Endothelial cell of umbilical vein (primary cell): ENCODE data around the gene CFTR. TPM values are rescaled to one million over a fixed set of nuclear protein-coding genes. Genes with fewer than 3 reads are reported as not detected.

Experiments
- BruUV-seq: library from RNA; stranded (reverse); fragments of 400-500 nt; replicated peaks from 2 replicates; lab custom pipeline; 2021; lab: Mats Ljungman, UMichigan
- CTCF ChIA-PET: fragments of 300-600, 350-600 bp; sonication (Branson Sonifier 250); formaldehyde crosslinking; loops from one replicate; lab custom pipeline; 2021; ENCODE audit warnings: antibody characterized with exemption, inconsistent platforms; lab: Charles Lee
- POLR2A ChIA-PET: fragments of 300-600, 350-600 bp; sonication (Branson Sonifier 250); formaldehyde crosslinking; loops from one replicate; lab custom pipeline; 2021; ENCODE audit warnings: antibody characterized with exemption, inconsistent platforms; lab: Charles Lee
- DNase-seq: peaks from one replicate; pipeline ENCODE4 v3.0.0-alpha.2; 2011; ENCODE audit warnings: low read depth, low spot score
- FAIRE-seq: peaks from 2 replicates; lab custom pipeline; 2011; peaks lifted over from hg19 to GRCh38; lab: Jason Lieb, UNC
- H2AFZ ChIP-seq: 2 replicates; pipeline ENCODE4 v1.6.0; 2012; ENCODE audit warnings: low read depth, low read length, control low read depth, inconsistent platforms
- H3K27ac ChIP-seq: 2 replicates; pipeline ENCODE4 v1.5.1; 2011; ENCODE audit warnings: low read depth, mild to moderate bottlenecking, control low read depth, low read length, moderate library complexity; ENCODE audit not compliant: insufficient read depth
- H3K27me3 ChIP-seq, 2 experiments: 2 replicates each; pipeline versions ENCODE4 v1.6.0 to v1.6.1; 2011; ENCODE audit warnings: low read length in 2 of 2, mixed read lengths in 1 of 2; ENCODE audit not compliant: control insufficient read depth in 2 of 2, insufficient read depth in 2 of 2
- H3K36me3 ChIP-seq, 2 experiments: 2 replicates in 1 of 2; 3 replicates in 1 of 2; pipeline ENCODE4 v1.5.1; 2011; ENCODE audit warnings: low read length in 2 of 2, mild to moderate bottlenecking in 1 of 2, moderate library complexity in 1 of 2; ENCODE audit not compliant: control insufficient read depth in 2 of 2, insufficient read depth in 2 of 2; ENCODE audit errors: extremely low read depth in 1 of 2
- H3K4me1 ChIP-seq: 3 replicates; pipeline ENCODE4 v1.5.1; 2011; ENCODE audit warnings: mild to moderate bottlenecking, low read length; ENCODE audit not compliant: control insufficient read depth, insufficient read depth; ENCODE audit errors: extremely low read depth
- H3K4me2 ChIP-seq: 2 replicates; pipeline ENCODE4 v1.6.1; 2011; ENCODE audit warnings: low read length, control low read depth, mixed read lengths; ENCODE audit not compliant: insufficient read depth
- H3K4me3 ChIP-seq, 3 experiments: fragments of 200-600 bp in 1 of 3; sonication (generic), shearing (Covaris generic) in 1 of 3; replicated peaks in 1 of 3; 2 replicates each; pipeline ENCODE4 v1.5.1; 2011 to 2016; ENCODE audit warnings: control low read depth in 3 of 3, low read length in 3 of 3, mild to moderate bottlenecking in 2 of 3, inconsistent platforms in 1 of 3, low read depth in 1 of 3, moderate library complexity in 1 of 3; ENCODE audit not compliant: insufficient read depth in 1 of 3
- H3K79me2 ChIP-seq: 2 replicates; pipeline ENCODE4 v1.6.0; 2012; ENCODE audit warnings: low read length, inconsistent platforms; ENCODE audit not compliant: control insufficient read depth, insufficient read depth
- H3K9ac ChIP-seq: replicated peaks from 2 replicates; pipeline ENCODE3; 2011; ENCODE audit warnings: low read length, control low read depth; ENCODE audit not compliant: insufficient read depth; ENCODE audit errors: extremely low read depth
- H3K9me1 ChIP-seq: replicated peaks from 3 replicates; pipeline ENCODE4 v1.6.0; 2011; ENCODE audit warnings: mild to moderate bottlenecking, low read length; ENCODE audit not compliant: control insufficient read depth, insufficient read depth; ENCODE audit errors: extremely low read depth
- H3K9me3 ChIP-seq: replicated peaks from 2 replicates; pipeline ENCODE4 v1.5.1; 2012; ENCODE audit warnings: low read length, inconsistent platforms; ENCODE audit not compliant: control insufficient read depth, insufficient read depth
- H4K20me1 ChIP-seq: replicated peaks from 2 replicates; pipeline ENCODE3; 2011; ENCODE audit warnings: mild to moderate bottlenecking, low read length; ENCODE audit not compliant: control insufficient read depth, insufficient read depth; ENCODE audit errors: extremely low read depth
- EZH2 ChIP-seq: IDR thresholded peaks from 2 replicates; pipeline ENCODE4 v1.6.1; 2012; ENCODE audit warnings: borderline replicate concordance, low read depth, mild to moderate bottlenecking, moderate library complexity, low read length, inconsistent platforms; ENCODE audit not compliant: severe bottlenecking
- FOS ChIP-seq: IDR thresholded peaks from 2 replicates; pipeline ENCODE4 v1.6.1; 2011; ENCODE audit warnings: mild to moderate bottlenecking, low read length, moderate library complexity, borderline replicate concordance; ENCODE audit not compliant: insufficient read depth
- GATA2 ChIP-seq: IDR thresholded peaks from 2 replicates; pipeline ENCODE4 v1.7.0; 2011; ENCODE audit warnings: low read depth, mild to moderate bottlenecking, moderate library complexity, mixed read lengths, low read length; ENCODE audit not compliant: insufficient read length, insufficient read depth
- JUN ChIP-seq: IDR thresholded peaks from 2 replicates; pipeline ENCODE4 v1.6.1; 2011; ENCODE audit warnings: borderline replicate concordance, low read depth; ENCODE audit not compliant: insufficient read length, insufficient read depth
- MAX ChIP-seq: IDR thresholded peaks from 2 replicates; pipeline ENCODE4 v1.6.1; 2011; ENCODE audit not compliant: insufficient read depth, insufficient read length
- MYC ChIP-seq: IDR thresholded peaks from one replicate; pipeline ENCODE4 v1.6.1; 2011; ENCODE audit warnings: mild to moderate bottlenecking, low read depth, low read length
- POLR2A ChIP-seq: IDR thresholded peaks from 2 replicates; pipeline ENCODE4 v1.6.1; 2012; ENCODE audit warnings: low read depth, mild to moderate bottlenecking, control low read depth, low read length
- POLR2AphosphoS5 ChIP-seq: IDR thresholded peaks from 2 replicates; pipeline ENCODE4 v1.6.1; 2012; ENCODE audit warnings: low read depth, mild to moderate bottlenecking, control low read depth, low read length, moderate library complexity; ENCODE audit not compliant: insufficient read depth
- dilution Hi-C: fragments of 300-500 bp; cut with MboI; formaldehyde crosslinking; loops from one replicate; pipeline ENCODE4 v1.15.0; 2019; ENCODE audit warnings: low sequenced_read_pairs; ENCODE audit not compliant: extremely low pct_ligation_motif_present
- intact Hi-C: fragments of 100-400 bp; cut with micrococcal nuclease; formaldehyde crosslinking; loops from one replicate; pipeline ENCODE4 v1.10.0; 2022
- polyA plus RNA-seq, 4 experiments: library from polyadenylated mRNA; depleted of rRNA in 3 of 4; stranded (reverse) in 3 of 4; unstranded in 1 of 4; fragments of >200 nt; gene quantifications; 2 replicates each; pipeline versions ENCODE4 v1.2.1 to v1.2.3, GENCODE V29; 2011 to 2012; ENCODE audit warnings: missing spikeins in 1 of 4
- total RNA-seq: library from RNA; stranded (reverse); gene quantifications from 2 replicates; pipeline ENCODE4 v1.2.3, GENCODE V29; 2021
- TF ChIP-seq, protein P1 (sequence below), 2 donors: IDR thresholded peaks; 1 replicate in 1 of 2; 2 replicates in 1 of 2; pipeline ENCODE4 v1.5.1; 2011; ENCODE audit warnings: low read length in 2 of 2, mild to moderate bottlenecking in 2 of 2, moderate library complexity in 2 of 2, control low read depth in 1 of 2, inconsistent platforms in 1 of 2, low read depth in 1 of 2; ENCODE audit not compliant: insufficient read depth in 1 of 2; ENCODE audit errors: extremely low read depth in 1 of 2

Gene CFTR
- total and polyA plus RNA-seq, 2 donors (not counting 3 experiments of a cell fraction or from before 2014, with no cell fraction given), result 0.03 TPM; not detected in 1

GRCh38 chr7:117659531-117660011 is 179.7 kb downstream of the CFTR start:
- FAIRE-seq, result peak; percentile 18
- Histone ChIP-seq H3K27ac (no peak overlapping the region), H3K4me1 (no peaks in the 10 kb centered on the region), H3K36me3 (no peaks in the 10 kb centered on the region), H3K4me3 (no peak overlapping the region), H4K20me1 (no peaks in the 10 kb centered on the region), H3K79me2 (no peaks in the 10 kb centered on the region), H3K4me2 (no peak overlapping the region), H3K9me3 (no peaks in the 10 kb centered on the region), H3K9ac (no peak overlapping the region), H3K27me3 (no peaks in the 10 kb centered on the region), H2AFZ (no peak overlapping the region), H3K9me1 (no peaks in the 10 kb centered on the region)
- BruUV-seq, result no TSS peak
- TF ChIP-seq POLR2A (no peak), POLR2AphosphoS5 (no peak), MAX (no peak), GATA2 (no peak), JUN (no peak), EZH2 (no peak), FOS (no peak), MYC (no peak)
- TF ChIP-seq, protein P1, sequence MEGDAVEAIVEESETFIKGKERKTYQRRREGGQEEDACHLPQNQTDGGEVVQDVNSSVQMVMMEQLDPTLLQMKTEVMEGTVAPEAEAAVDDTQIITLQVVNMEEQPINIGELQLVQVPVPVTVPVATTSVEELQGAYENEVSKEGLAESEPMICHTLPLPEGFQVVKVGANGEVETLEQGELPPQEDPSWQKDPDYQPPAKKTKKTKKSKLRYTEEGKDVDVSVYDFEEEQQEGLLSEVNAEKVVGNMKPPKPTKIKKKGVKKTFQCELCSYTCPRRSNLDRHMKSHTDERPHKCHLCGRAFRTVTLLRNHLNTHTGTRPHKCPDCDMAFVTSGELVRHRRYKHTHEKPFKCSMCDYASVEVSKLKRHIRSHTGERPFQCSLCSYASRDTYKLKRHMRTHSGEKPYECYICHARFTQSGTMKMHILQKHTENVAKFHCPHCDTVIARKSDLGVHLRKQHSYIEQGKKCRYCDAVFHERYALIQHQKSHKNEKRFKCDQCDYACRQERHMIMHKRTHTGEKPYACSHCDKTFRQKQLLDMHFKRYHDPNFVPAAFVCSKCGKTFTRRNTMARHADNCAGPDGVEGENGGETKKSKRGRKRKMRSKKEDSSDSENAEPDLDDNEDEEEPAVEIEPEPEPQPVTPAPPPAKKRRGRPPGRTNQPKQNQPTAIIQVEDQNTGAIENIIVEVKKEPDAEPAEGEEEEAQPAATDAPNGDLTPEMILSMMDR (IDR thresholded peaks at IDR 0.05; ENCODE audit: extremely low read depth in 1 of 2, insufficient read depth in 1 of 2, low read depth in 1 of 2, low read length in 2 of 2), result no peak
- dilution Hi-C loops, result no loop called here
- DNase-seq, result no peak
- CTCF ChIA-PET, result interaction anchor here (1.0 to 1.3 kb wide), 2 partner anchors 56 to 200 kb away, joined by 3 to 6 read pairs; no protein-coding TSS in a partner anchor
- POLR2A ChIA-PET, result no interaction called here
- intact Hi-C loops, result no loop called here
